ENCODE results near the gene ZFP90. TPM values are rescaled to one million over a fixed set of nuclear protein-coding genes. Genes with fewer than 3 reads are reported as not detected.
"Not testable (repeated sequence)": the region's sequence is repeated elsewhere in the genome, so short reads cannot be mapped to it uniquely, and the experiment has no call there.

ZFP90 gene
- total RNA-seq, 1 donor from 2014 or later, result 28.3 TPM

GRCh38 chr16:68517606-68518166 is 21.4 kb upstream of the ZFP90 start:
- DNase-seq (ENCODE audit: low read depth), result no peak

DNA sequence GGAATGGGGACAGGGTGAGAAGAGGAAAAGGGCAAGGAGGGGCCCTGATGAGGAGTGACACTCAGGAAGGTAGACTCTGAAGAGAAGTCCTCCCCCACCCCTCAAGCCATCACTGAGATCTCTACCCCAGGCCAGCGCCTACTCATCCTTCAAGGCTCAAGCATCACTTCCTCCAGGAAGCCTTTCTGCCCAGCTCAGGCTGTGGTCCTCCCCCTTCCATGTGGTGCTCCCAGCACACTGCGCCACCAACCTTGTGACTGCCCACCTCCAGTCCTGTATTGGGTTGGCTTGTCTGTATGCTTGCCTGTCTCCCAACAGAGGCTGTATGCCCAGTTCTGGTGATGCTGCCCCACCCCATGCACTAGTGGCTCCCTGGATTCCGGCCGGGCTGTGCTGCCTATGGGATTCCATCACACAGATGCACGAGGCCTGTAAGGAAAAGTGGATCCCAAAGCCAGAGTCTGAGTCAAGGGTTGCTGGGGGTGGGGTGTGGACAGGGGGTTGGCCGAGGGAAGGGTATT is 19.8 kb upstream of the ZFP90 start:
- no peak for DNase-seq (ENCODE audit: low read depth)

- peak; percentile 83 for DNase-seq (ENCODE audit: low read depth)
Observed at GRCh38 chr16:68520649-68521086, 18.4 kb upstream of the ZFP90 start.

- DNase-seq (ENCODE audit: low read depth), result no peak
Observed at GRCh38 chr16:68524069-68524820, 14.8 kb upstream of the ZFP90 start.

GRCh38 chr16:68526143-68526781 is 12.8 kb upstream of the ZFP90 start:
- no peak for DNase-seq (ENCODE audit: low read depth)

GRCh38 chr16:68526782-68527145 is 12.3 kb upstream of the ZFP90 start:
- DNase-seq (ENCODE audit: low read depth), result no peak

DNA sequence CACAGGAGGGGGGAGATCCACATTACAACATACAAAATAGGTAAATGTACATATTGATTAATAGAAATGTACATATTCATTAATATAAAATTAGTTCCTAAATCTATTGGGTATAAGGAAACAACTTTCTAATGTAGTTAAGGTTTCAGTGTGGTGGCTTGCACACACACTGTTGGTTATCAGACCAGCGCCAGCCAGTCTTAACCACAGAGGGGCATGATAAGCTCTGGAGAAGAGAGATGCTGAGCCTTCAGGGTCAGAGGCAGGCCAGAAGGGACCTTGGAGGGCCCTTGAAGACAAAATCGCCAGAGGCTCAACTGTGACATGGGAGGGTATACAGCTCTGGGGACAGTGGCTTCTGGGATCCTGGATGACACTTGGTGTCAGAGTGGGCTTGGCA is 10.9 kb upstream of the ZFP90 start:
- DNase-seq (ENCODE audit: low read depth), result no peak

GRCh38 chr16:68528686-68529379 is 10.3 kb upstream of the ZFP90 start:
- DNase-seq (ENCODE audit: low read depth), result peak; percentile 81

DNA sequence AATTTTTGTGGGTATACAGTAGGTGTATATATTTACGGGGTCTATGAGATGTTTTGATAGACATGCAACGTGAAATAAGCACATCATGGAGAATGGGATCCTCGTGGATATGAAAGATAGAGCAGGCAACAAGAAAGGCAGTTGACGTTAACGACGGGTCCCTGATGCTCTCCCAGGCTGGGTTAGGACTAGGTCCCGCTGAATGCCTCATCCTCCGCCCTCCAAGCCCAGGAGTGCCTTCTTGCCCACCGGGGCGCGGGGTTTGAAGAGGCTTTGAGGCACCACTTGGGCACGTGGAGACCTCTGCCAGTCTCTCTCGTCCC is 9.5 kb upstream of the ZFP90 start:
- no peak for DNase-seq (ENCODE audit: low read depth)

GRCh38 chr16:68529931-68530701 is 9.0 kb upstream of the ZFP90 start:
- DNase-seq (ENCODE audit: low read depth), result peak; percentile 88

- DNase-seq (ENCODE audit: low read depth), result no peak
Observed at GRCh38 chr16:68533937-68534336, 5.2 kb upstream of the ZFP90 start.

DNA sequence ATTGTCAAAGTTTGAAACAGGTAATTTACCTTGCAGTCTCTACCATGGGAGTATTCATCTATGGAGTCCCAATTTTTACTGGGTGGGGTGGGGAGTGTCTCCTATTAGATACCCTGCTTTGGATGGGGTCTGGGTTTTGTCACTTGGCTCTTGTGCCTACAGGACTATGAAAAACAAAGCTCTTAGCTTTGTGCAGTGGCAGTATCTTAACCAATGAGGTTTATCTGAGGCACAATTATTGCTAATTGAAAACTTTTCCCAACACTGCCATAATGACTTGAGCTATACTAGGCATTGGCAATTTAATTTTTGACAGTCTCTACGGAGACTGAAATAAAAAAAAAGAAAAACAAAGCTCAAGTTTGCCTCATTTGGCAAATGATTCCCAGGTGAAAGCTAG is 3.8 kb upstream of the ZFP90 start:
- DNase-seq (ENCODE audit: low read depth), result no peak

DNA sequence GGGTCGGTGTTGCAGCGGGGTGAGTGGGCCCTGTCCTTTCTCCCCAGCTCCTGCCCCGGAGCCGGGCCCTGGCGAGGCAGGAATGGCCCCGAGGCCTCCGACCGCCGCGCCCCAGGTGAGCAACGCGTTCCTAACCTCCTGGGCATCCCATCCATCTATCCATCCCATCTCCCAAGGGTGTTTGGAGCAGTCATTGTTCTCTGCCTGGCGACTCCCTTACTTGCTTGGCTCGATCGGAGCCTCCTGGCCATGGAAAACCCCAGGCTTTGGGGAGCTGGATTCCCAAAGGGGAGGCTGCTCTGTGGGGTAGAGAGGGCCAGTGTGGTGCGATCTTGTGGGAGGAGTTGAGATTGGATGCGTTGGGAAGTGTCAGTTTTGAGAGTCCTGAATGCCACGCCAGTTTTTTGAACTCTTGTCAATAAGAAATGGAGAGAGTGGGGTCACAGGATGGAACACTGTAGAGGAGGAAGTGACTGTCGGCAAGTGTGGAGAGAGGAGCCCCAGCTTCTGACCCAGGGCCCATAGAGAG is 684 bp downstream of the ZFP90 start:
- peak; percentile 26 for DNase-seq (ENCODE audit: low read depth)

- no peak for DNase-seq (ENCODE audit: low read depth)
Observed at GRCh38 chr16:68548947-68549346, 9.9 kb downstream of the ZFP90 start.

GRCh38 chr16:68553186-68553585 is 14.1 kb downstream of the ZFP90 start:
- DNase-seq (ENCODE audit: low read depth), result no peak

DNA sequence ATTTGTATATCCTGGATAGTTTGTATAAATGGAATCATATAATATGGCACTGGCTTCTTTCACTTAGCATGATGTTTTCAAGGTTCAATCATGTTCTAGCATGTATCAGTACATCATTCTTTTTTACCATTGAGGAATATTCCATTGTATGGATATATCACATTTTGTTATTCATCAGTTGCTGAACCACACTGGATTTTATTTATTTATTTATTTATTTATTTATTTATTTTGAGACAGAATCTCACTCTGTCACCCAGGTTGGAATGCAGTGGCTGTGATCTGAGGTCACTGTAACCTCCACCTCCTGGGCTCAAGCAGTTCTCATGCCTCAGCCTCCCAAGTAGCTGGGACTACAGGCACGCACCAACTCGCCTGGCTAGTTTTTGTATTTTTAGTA is 21.2 kb downstream of the ZFP90 start:
- DNase-seq (ENCODE audit: low read depth), result not testable (repeated sequence)

DNA sequence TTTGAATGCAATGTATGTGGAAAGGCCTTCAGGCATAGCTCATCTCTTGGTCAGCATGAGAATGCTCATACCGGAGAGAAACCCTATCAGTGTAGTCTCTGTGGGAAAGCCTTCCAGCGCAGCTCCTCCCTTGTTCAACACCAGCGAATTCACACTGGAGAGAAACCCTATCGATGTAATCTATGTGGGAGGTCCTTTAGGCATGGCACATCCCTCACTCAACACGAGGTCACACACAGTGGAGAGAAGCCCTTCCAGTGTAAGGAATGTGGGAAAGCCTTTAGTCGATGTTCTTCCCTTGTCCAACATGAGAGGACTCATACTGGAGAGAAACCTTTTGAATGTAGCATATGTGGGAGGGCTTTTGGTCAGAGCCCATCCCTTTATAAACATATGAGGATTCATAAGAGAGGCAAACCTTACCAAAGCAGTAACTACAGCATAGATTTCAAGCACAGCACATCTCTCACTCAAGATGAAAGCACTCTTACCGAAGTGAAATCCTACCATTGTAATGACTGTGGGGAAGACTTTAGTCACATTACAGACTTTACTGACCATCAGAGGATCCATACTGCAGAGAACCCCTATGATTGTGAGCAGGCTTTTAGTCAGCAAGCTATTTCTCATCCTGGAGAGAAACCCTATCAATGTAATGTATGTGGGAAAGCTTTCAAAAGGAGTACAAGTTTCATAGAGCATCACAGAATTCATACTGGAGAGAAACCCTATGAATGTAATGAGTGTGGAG is 24.7 kb downstream of the ZFP90 start:
- peak; percentile 4 for DNase-seq (ENCODE audit: low read depth)

DNA sequence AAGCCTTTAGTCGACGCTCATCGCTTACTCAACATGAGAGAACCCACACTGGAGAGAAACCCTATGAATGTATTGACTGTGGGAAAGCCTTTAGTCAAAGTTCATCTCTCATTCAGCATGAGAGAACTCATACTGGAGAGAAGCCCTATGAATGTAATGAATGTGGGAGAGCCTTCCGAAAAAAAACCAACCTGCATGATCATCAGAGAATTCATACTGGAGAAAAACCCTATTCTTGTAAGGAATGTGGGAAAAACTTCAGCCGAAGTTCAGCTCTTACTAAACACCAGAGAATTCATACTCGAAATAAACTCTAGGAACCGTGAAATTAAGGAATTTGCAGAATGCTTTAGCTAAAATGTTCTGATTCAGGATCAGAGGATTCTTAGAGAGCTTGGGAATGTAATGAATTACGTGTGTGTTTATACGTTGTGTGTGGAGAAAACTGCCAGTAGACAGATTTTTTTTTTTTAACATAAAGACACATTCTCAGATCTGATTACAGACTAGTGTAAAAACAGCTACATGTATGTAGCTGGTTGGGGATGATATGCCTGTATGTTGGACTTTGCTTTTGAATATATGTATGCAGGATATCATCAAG is 25.4 kb downstream of the ZFP90 start:
- peak; percentile 4 for DNase-seq (ENCODE audit: low read depth)

GRCh38 chr16:68574479-68574878 is 35.4 kb downstream of the ZFP90 start:
- DNase-seq (ENCODE audit: low read depth), result no peak

DNA sequence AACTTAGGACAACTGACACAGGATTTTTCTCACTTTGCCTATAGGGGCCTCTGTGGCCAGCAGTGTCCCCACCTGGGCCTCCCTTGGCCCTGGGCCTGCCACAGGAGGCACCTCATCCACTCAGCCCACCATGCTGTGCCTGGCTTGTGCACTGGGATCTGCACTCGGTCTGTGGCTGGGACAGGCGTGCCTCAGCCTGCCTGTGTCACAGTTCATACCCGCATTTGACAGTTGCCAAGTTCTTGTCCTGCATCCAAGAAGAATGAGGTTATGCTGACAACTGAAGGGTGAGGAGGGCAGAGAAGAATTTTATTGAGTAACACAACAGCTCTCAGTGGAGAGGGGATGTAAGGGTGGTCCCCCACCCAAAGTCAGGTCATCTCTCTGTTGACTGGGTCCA is 36.0 kb downstream of the ZFP90 start:
- DNase-seq (ENCODE audit: low read depth), result no peak

All from myocyte (in vitro differentiated cells).